Ovary (tissue), 3 donors: ENCODE results near the gene IGFLR1.

Experiments
- CTCF ChIP-seq, 3 donors: fragments of 450-650 bp in 2 of 3; fragments of 200-600 bp in 1 of 3; IDR thresholded peaks; one replicate each; pipeline versions ENCODE4 v1.5.1 to v1.8.0; 2016 to 2022; ENCODE audit warnings: antibody characterized with exemption in 3 of 3, mild to moderate bottlenecking in 1 of 3
- POLR2A ChIP-seq: fragments of 450-650 bp; IDR thresholded peaks from one replicate; pipeline ENCODE4 v1.6.1; 2017; ENCODE audit warnings: antibody characterized with exemption, mild to moderate bottlenecking, moderate library complexity
- donor health status: DM: no; HTN: no; CAD: no.

DNA sequence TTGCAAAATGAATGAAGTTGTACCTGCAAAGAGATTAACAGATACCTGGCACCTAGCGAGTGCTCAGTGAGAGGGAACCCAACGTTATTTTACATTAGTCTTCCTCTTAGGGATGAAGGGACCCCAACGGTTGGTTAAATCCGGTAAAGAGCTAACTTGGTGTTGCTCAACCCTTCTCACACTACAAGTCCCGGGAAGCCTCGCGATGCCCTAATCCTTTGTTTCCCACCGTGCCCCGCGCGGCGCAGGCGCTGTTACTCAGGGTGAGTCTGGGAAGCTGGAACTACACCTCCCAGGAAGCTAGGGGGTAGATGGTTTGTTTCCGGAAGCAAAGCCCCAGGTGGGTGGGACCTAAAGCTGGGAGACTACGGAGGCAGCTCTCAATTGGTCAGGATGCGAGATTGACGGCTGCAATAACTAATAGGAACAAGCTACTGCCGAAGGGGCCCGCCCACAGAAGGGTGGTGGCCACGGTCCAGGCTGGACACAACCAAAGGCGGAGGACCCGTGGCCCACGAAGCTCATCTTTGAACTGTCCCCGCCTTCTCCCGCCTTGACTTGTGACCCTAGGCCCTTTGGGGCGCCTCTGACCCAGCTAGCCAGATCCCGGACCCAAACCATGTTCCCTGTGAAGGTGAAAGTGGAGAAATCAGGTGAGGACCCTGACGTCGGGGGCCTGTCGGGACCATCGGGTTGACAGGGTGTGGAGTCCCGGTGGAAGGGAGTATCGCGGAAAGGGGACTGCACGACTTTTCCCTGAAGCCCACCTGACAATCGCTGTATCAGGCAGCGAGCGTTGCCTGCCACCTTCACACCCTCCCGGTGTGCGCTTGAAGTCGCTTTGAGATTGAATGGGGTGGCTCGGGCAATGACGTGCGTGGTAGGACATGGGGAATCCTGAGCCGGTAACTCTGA, 6.1 kb upstream of the IGFLR1 start, which contains the start of gene LIN37:
- TF ChIP-seq CTCF (IDR thresholded peaks at IDR 0.05) (peak; percentile 9 to 55 (median 19)), POLR2A (peak; percentile 94)
